OCI-LY7 (cell line): ENCODE data around the gene CYP19A1. TPM values are rescaled to one million over a fixed set of nuclear protein-coding genes. Genes with fewer than 3 reads are reported as not detected.

Source experiments
- BruUV-seq: library from RNA; stranded (reverse); fragments of 400-500 nt; replicated peaks from 2 replicates; lab custom pipeline; 2021; lab: Mats Ljungman, UMichigan
- CTCF ChIA-PET: fragments of 300-600 bp; sonication (Branson Sonifier 250); formaldehyde crosslinking; loops from one replicate; lab custom pipeline; 2022; ENCODE audit warnings: antibody characterized with exemption; ENCODE audit not compliant: unreplicated experiment; lab: Charles Lee
- POLR2A ChIA-PET: fragments of 300-600 bp; sonication (Branson Sonifier 250); formaldehyde crosslinking; loops from one replicate; lab custom pipeline; 2022; ENCODE audit warnings: antibody characterized with exemption; lab: Charles Lee
- DNase-seq: peaks from one replicate; pipeline ENCODE4 v3.0.0-alpha.2; 2015; ENCODE audit warnings: low spot score
- H2AFZ ChIP-seq: fragments of 200-600 bp; sonication (generic), shearing (Covaris generic); 2 replicates; pipeline ENCODE4 v1.6.1; 2014; ENCODE audit warnings: mild to moderate bottlenecking, antibody characterized with exemption, low read length, moderate library complexity
- H3K27ac ChIP-seq: fragments of 200-600 bp; sonication (generic); 2 replicates; pipeline ENCODE4 v1.5.1; 2014; ENCODE audit warnings: mixed run types, low read depth, mild to moderate bottlenecking, moderate library complexity, low read length, inconsistent platforms; ENCODE audit not compliant: poor library complexity, severe bottlenecking
- H3K36me3 ChIP-seq: fragments of 200-600 bp; sonication (generic); 2 replicates; pipeline ENCODE4 v1.6.1; 2014; ENCODE audit warnings: mild to moderate bottlenecking, antibody characterized with exemption, low read length, moderate library complexity, mixed read lengths; ENCODE audit not compliant: insufficient read depth
- H3K4me1 ChIP-seq: fragments of 200-600 bp; sonication (generic); 2 replicates; pipeline ENCODE4 v1.5.1; 2014; ENCODE audit warnings: mild to moderate bottlenecking, low read length; ENCODE audit not compliant: insufficient read depth, poor library complexity, severe bottlenecking
- H3K4me2 ChIP-seq: fragments of 200-600 bp; sonication (generic); 2 replicates; pipeline ENCODE4 v1.6.1; 2014; ENCODE audit warnings: mild to moderate bottlenecking, low read length
- H3K4me3 ChIP-seq: fragments of 200-600 bp; sonication (generic); 2 replicates; pipeline ENCODE4 v1.5.1; 2014; ENCODE audit warnings: mild to moderate bottlenecking, low read depth, low read length; ENCODE audit not compliant: poor library complexity, severe bottlenecking
- H3K79me2 ChIP-seq: fragments of 200-600 bp; sonication (generic); 2 replicates; pipeline ENCODE4 v1.6.1; 2016; ENCODE audit warnings: low read depth, mild to moderate bottlenecking, low read length, moderate library complexity, mixed read lengths; ENCODE audit not compliant: insufficient read depth
- H3K9me2 ChIP-seq: fragments of 200-600 bp; sonication (generic); 2 replicates; pipeline ENCODE4 v1.6.1; 2016; ENCODE audit warnings: mild to moderate bottlenecking, low read length, mixed read lengths; ENCODE audit not compliant: insufficient read depth
- H3K9me3 ChIP-seq: fragments of 200-600 bp; sonication (generic); 2 replicates; pipeline ENCODE4 v1.6.1; 2014; ENCODE audit warnings: mild to moderate bottlenecking, mixed run types, low read length, mixed read lengths
- H4K20me1 ChIP-seq: fragments of 200-600 bp; sonication (generic); 2 replicates; pipeline ENCODE4 v1.6.1; 2014; ENCODE audit warnings: mild to moderate bottlenecking, antibody characterized with exemption, low read length, moderate library complexity, mixed read lengths; ENCODE audit not compliant: insufficient read depth
- EZH2phosphoT487 ChIP-seq: fragments of 200-600 bp; sonication (generic); IDR thresholded peaks from 2 replicates; pipeline ENCODE4 v1.6.1; 2018; ENCODE audit warnings: low read depth, borderline replicate concordance, mild to moderate bottlenecking, mixed run types, antibody characterized with exemption, low read length, moderate library complexity, mixed read lengths
- intact Hi-C: fragments of 100-400 bp; cut with micrococcal nuclease; formaldehyde crosslinking; loops from one replicate; pipeline ENCODE4 v1.10.0; 2022; ENCODE audit not compliant: unreplicated experiment
- total RNA-seq, 2 experiments: library from RNA; depleted of rRNA in 1 of 2; stranded (reverse); fragments of >200 nt in 1 of 2; shearing (Covaris generic) in 1 of 2; gene quantifications; 2 replicates each; pipeline ENCODE4 v1.2.3, GENCODE V29; 2014 to 2022
- TF ChIP-seq, protein P1 (sequence below): fragments of 200-600 bp; sonication (generic); conservative IDR thresholded peaks from 2 replicates; pipeline ENCODE4 v1.5.1; 2014; ENCODE audit warnings: mild to moderate bottlenecking, antibody characterized with exemption, low read length, moderate library complexity, mixed read lengths

The CYP19A1 gene
- total RNA-seq, 2 experiments from 2014 or later, result 0.13 TPM; not detected in 1

DNA sequence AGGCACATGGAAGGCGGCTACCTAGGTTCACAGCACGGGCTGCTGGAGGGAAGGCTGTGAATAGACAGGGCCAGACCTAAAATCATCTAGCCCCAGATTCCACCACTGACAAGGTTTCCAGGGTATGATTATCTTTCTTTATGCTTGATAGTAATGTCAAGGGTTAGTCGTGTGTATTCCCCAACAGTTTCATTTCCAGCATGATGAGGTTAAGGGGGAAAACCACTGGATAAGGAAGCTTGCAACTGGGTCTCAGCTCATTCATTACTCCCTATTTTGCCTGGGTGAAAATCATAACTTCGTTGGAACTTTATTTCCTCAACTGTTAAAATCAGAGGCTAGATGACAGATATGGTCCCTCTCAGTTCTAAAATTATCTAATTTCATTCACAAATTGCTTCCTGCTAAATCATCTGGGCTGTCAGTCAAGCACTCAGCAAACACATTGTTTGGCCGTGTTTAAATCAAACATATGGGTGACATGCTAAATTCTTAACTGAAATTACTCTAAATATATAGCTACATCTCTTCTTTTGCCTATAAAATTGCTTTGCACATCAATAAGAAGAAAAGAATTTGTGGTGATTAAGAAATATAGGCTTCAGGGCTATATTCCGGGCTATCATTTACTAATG lies 111.7 kb downstream of the CYP19A1 start:
- Histone ChIP-seq H3K4me2 (no peak overlapping the region), H3K79me2 (no peaks in the 10 kb centered on the region), H2AFZ (no peak overlapping the region), H4K20me1 (no peaks in the 10 kb centered on the region), H3K27ac (no peak overlapping the region), H3K9me3 (no peaks in the 10 kb centered on the region), H3K4me3 (no peak overlapping the region), H3K9me2 (no peaks in the 10 kb centered on the region), H3K36me3 (no peaks in the 10 kb centered on the region), H3K4me1 (no peaks in the 10 kb centered on the region)
- no TSS peak for BruUV-seq
- CTCF ChIA-PET, result interaction anchor here (0.5 kb wide), 1 partner anchor 136 kb away, joined by 4 read pairs; no protein-coding TSS in a partner anchor
- TF ChIP-seq, protein P1, sequence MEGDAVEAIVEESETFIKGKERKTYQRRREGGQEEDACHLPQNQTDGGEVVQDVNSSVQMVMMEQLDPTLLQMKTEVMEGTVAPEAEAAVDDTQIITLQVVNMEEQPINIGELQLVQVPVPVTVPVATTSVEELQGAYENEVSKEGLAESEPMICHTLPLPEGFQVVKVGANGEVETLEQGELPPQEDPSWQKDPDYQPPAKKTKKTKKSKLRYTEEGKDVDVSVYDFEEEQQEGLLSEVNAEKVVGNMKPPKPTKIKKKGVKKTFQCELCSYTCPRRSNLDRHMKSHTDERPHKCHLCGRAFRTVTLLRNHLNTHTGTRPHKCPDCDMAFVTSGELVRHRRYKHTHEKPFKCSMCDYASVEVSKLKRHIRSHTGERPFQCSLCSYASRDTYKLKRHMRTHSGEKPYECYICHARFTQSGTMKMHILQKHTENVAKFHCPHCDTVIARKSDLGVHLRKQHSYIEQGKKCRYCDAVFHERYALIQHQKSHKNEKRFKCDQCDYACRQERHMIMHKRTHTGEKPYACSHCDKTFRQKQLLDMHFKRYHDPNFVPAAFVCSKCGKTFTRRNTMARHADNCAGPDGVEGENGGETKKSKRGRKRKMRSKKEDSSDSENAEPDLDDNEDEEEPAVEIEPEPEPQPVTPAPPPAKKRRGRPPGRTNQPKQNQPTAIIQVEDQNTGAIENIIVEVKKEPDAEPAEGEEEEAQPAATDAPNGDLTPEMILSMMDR, result no peak
- no peak for TF ChIP-seq EZH2phosphoT487
- POLR2A ChIA-PET, result interaction anchor here (0.9 to 1.0 kb wide), 2 partner anchors 9 to 56 kb away, joined by 3 read pairs; no protein-coding TSS in a partner anchor
- intact Hi-C loops, result no loop called here
- DNase-seq, result no peak

DNA sequence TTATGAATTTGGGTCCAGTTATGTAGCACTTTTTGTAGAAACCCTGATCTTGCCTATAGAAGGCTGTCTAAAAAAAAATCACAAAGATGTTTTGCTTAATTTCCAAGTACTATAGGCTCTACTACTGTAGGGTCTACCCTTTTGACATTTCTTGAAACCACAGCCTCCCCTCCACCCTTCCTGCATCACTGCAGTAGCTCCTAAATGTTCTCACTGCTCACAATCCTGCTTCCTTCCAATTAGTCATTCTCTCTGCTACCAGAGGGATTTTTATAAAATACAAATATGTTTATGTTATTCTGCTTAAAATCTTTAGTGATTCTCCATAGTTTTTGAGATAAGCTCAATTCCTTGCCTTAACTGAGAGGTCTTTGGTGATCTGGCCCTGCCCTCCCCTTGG lies 114.0 kb downstream of the CYP19A1 start:
- Histone ChIP-seq H3K9me3 (no peaks in the 10 kb centered on the region), H4K20me1 (no peaks in the 10 kb centered on the region), H3K4me1 (no peaks in the 10 kb centered on the region), H3K4me2 (no peak overlapping the region), H3K27ac (no peak overlapping the region), H2AFZ (no peak overlapping the region), H3K36me3 (no peaks in the 10 kb centered on the region), H3K4me3 (no peak overlapping the region), H3K9me2 (no peaks in the 10 kb centered on the region), H3K79me2 (no peaks in the 10 kb centered on the region)
- no TSS peak for BruUV-seq
- TF ChIP-seq EZH2phosphoT487, result no peak
- TF ChIP-seq, protein P1, result no peak
- no peak for DNase-seq
- intact Hi-C loops, result no loop called here
- ChIA-PET POLR2A (no interaction called here), CTCF (no interaction called here)

DNA sequence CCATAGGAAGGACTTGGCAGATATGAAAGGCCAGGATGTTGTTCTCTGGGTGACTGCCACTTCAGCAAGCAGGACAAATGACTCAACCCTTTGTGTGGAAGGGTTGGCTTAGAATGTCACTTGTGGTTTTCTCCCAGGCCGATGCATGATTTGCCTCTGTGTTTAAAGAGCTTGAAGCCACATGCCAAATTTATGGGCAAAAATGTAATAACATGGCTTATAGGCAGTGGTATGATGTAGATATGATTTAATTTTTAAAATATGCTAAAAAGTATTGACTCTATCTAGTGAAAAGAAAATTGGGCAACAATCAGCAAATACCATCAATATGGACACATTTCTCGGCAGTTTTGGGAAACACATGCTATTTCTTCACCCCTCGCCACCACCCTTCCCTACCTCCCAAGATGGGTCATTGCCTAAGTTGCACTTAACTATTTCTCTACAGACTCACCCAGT lies 114.6 kb downstream of the CYP19A1 start:
- no peaks in the 10 kb centered on the region for H4K20me1 ChIP-seq
- intact Hi-C loops, result no loop called here
- no peaks in the 10 kb centered on the region for H3K36me3 ChIP-seq
- H3K9me3 ChIP-seq, result no peaks in the 10 kb centered on the region
- H3K4me3 ChIP-seq, result no peak overlapping the region
- POLR2A ChIA-PET, result no interaction called here
- H2AFZ ChIP-seq, result no peak overlapping the region
- H3K27ac ChIP-seq, result no peak overlapping the region
- DNase-seq, result no peak
- no peaks in the 10 kb centered on the region for H3K9me2 ChIP-seq
- no peak overlapping the region for H3K4me2 ChIP-seq
- CTCF ChIA-PET, result no interaction called here
- TF ChIP-seq, protein P1, result no peak
- TF ChIP-seq EZH2phosphoT487, result no peak
- no TSS peak for BruUV-seq
- H3K4me1 ChIP-seq, result no peaks in the 10 kb centered on the region
- H3K79me2 ChIP-seq, result no peaks in the 10 kb centered on the region
